GM12865 (cell line): ENCODE results near the gene TLCD3A.
"Not testable (repeated sequence)": the region's sequence is repeated elsewhere in the genome, so short reads cannot be mapped to it uniquely, and the experiment has no call there.

Source experiments
- DNase-seq: peaks from one replicate; pipeline ENCODE4 v3.0.0; 2010; ENCODE audit warnings: low read depth
- H3K4me3 ChIP-seq: 2 replicates; pipeline ENCODE4 v1.5.1; 2011; ENCODE audit warnings: mild to moderate bottlenecking, low read depth, low read length, control low read depth
- TF ChIP-seq, protein P1 (sequence below): IDR thresholded peaks from 2 replicates; pipeline ENCODE4 v1.5.1; 2011; ENCODE audit warnings: low read length, control low read depth, low read depth, inconsistent platforms; ENCODE audit not compliant: insufficient read depth; ENCODE audit errors: missing control alignments

TLCD3A gene

DNA sequence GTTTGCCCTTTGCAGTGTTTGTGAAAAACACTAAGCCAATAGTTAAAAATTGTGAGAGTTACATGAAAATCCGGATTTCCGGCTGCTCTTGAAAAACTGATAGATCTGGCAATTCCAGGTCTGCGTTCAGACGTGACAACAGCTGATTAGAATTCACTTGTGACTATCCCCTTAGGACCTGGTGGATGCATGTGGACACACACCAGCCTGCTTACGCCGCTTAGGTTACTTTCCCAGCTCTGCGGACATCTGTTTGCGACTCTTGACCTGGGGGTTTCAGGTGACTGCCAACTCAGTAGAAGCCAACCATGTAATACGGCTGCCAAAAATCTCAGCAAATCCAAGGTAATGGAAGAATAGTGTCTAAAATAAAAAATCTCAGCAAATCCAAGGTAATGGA is 42.0 kb upstream of the TLCD3A start:
- no peak overlapping the region for H3K4me3 ChIP-seq
- TF ChIP-seq, protein P1, sequence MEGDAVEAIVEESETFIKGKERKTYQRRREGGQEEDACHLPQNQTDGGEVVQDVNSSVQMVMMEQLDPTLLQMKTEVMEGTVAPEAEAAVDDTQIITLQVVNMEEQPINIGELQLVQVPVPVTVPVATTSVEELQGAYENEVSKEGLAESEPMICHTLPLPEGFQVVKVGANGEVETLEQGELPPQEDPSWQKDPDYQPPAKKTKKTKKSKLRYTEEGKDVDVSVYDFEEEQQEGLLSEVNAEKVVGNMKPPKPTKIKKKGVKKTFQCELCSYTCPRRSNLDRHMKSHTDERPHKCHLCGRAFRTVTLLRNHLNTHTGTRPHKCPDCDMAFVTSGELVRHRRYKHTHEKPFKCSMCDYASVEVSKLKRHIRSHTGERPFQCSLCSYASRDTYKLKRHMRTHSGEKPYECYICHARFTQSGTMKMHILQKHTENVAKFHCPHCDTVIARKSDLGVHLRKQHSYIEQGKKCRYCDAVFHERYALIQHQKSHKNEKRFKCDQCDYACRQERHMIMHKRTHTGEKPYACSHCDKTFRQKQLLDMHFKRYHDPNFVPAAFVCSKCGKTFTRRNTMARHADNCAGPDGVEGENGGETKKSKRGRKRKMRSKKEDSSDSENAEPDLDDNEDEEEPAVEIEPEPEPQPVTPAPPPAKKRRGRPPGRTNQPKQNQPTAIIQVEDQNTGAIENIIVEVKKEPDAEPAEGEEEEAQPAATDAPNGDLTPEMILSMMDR, result no peak
- no peak for DNase-seq

DNA sequence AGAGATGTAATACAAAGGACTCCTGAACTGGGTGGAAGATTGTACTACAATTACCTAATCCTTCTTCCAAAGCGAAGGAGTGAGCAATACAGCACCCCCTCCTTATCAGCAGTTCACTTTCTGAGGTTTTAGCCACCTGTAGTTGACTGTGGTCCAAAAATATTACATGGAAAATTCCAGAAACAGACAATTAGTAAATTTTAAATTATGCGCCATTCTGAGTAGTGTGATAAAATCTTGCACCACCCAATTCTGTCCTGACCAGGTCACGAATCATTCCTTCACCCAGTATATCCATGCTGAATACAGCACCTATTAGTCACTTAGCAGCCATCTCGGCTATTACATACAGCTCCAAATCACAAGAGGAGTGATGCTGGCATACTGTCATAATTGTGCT is 41.0 kb upstream of the TLCD3A start:
- no peak overlapping the region for H3K4me3 ChIP-seq
- TF ChIP-seq, protein P1, result no peak
- DNase-seq, result no peak

DNA sequence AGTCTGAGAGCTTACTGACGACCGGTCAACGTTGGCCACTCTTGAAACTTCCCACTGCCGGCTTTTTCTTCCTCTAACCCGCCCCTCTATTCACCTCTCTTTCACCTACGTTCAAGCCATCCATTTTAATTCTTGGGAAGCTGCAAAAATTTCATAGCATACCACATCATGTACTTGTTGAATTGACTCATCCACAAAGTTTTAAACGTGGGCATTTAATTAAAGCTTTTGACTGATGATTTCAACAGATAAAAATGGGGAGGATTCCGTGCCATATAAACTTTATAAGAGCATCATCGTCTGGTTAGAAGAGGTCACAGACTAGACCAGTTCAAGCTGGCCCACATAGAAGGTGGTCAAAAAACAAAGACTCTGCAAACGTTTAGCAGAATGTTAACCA is 40.3 kb upstream of the TLCD3A start:
- DNase-seq, result no peak
- no peak overlapping the region for H3K4me3 ChIP-seq
- TF ChIP-seq, protein P1, result no peak

DNA sequence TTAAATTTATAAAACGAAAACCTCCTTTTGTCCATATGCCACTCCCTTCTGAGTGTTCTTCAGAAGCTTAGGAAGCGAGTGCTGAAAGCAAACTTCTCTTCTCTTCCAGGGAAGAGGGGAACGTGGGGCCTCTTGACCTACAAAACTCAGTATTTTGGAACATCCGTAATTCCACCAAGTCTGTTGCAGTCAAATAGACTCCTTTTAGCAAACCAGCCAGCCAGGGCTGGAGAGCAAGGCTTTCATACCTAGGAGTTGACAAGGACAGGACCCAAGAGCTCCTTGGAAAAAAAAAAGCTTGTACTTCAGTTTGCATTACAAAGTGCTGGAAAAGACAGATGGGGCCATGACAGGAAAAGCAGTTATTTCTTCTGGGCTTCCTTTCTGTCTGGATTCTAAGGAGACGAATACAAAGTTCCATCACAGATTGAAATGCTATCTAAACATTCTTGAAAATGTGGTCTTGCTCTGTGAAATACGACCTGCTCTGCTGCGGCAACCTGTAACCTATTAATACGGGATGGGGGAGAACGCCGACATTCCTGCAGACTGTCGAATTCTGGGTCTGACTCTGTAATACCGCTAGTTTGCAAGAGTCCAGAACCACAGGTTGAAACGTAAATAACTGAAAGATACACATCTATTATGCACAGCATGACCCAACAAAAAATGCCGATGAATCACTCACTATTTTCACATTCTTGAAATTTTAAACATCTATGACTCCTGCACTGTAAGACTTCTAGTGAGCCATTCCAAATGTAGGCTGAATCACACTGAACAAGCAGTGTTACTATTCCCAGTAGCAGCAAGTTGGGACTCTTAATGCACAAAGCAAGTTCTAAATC is 38.4 kb upstream of the TLCD3A start:
- no peak overlapping the region for H3K4me3 ChIP-seq
- TF ChIP-seq, protein P1, result no peak
- DNase-seq, result no peak

DNA sequence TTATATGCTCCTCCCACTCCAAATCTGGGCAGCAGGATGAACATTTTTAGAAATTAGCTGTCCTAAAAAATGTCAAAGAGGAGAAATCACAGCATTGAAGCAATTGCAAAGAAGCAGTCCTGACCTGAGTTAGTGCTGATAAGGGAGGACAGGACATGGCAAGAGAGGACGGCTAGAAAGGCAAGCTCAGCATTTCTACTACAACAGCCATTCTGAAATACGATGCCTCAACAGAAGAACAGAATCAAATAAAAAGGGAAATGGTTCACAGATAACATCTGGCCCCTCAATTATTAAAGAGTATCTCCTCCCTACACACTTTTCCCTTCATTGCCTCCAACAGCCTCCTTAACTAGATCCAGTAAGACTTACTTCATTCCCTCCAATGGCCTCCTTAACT is 36.0 kb upstream of the TLCD3A start:
- TF ChIP-seq, protein P1, result no peak
- DNase-seq, result no peak
- no peak overlapping the region for H3K4me3 ChIP-seq

DNA sequence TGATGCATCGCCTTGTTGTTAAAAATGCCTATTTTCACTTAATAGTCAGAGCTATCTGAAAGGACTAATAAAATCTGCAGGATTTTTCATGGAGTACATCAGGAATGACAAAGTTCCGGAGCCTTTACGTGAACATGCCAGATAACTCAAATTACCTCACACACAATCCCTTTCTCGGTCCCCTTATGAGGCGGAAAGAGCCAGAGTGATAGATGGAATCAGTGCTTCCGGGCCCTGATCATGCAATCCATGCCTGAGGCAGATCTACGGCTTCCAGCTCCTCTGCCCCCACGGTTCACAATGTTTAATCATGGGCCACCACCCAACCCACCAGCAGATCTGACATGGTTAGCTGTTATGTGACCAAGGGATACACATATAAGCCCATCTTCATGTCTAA is 34.7 kb upstream of the TLCD3A start:
- TF ChIP-seq, protein P1, result no peak
- no peak for DNase-seq
- no peak overlapping the region for H3K4me3 ChIP-seq

DNA sequence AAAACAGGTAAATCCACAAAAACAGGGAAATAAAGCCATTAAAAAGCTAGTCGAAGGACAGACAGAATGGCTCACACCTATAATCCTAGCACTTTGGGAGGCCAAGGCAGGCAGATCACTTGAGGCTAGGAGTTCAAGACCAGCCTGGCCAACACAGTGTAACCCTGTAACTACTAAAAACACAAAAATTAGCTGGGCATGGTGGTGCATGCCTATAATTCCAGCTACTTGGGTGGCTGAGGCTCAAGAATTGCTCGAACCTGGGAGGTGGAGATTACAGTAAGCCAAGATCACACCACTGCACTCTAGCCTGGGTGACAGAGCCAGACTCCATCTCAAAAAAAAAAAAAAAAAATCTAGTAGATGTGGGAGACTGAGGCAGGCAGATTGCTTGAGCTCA is 34.3 kb upstream of the TLCD3A start:
- DNase-seq, H3K4me3 ChIP-seq: not testable (repeated sequence)
